Activated CD8-positive, alpha-beta memory T cell treated with anti-CD3 and anti-CD28 coated beads, Interleukin-2, amount 50 U/mL, for 4 hours (primary cell): ENCODE results near the gene RBCK1.
"Not testable (repeated sequence)": the region's sequence is repeated elsewhere in the genome, so short reads cannot be mapped to it uniquely, and the experiment has no call there.

Experiments used
- DNase-seq: peaks from one replicate; pipeline ENCODE4 v3.0.0-alpha.2; 2020

RBCK1 gene

GRCh38 chr20:376089-376488 is 32.0 kb upstream of the RBCK1 start:
- no peak for DNase-seq

- DNase-seq = no peak
These were observed 31.3 kb upstream of the RBCK1 start for GRCh38 chr20:376750-377149.

GRCh38 chr20:377578-377977 is 30.5 kb upstream of the RBCK1 start:
- not testable (repeated sequence) for DNase-seq

GRCh38 chr20:378961-379336 is 29.1 kb upstream of the RBCK1 start:
- no peak for DNase-seq

GRCh38 chr20:380763-381580 is 27.1 kb upstream of the RBCK1 start:
- DNase-seq = peak; percentile 62

GRCh38 chr20:381581-382290 is 26.4 kb upstream of the RBCK1 start:
- peak; percentile 69 for DNase-seq

- DNase-seq = no peak
These were observed 25.6 kb upstream of the RBCK1 start for GRCh38 chr20:382291-383115.

- no peak for DNase-seq
These were observed 24.2 kb upstream of the RBCK1 start for GRCh38 chr20:383889-384288.

GRCh38 chr20:384723-385122 is 23.4 kb upstream of the RBCK1 start:
- DNase-seq = no peak

GRCh38 chr20:385448-385847 is 22.7 kb upstream of the RBCK1 start:
- no peak for DNase-seq

GRCh38 chr20:386634-387033 is 21.5 kb upstream of the RBCK1 start:
- DNase-seq = not testable (repeated sequence)

- DNase-seq = no peak
These were observed 20.6 kb upstream of the RBCK1 start for GRCh38 chr20:387520-387919.

GRCh38 chr20:388034-388994 is 19.8 kb upstream of the RBCK1 start:
- no peak for DNase-seq

- DNase-seq = no peak
These were observed 18.9 kb upstream of the RBCK1 start for GRCh38 chr20:389220-389619.

- no peak for DNase-seq
These were observed 16.9 kb upstream of the RBCK1 start for GRCh38 chr20:391041-391711.

GRCh38 chr20:393296-393695 is 14.8 kb upstream of the RBCK1 start:
- DNase-seq = not testable (repeated sequence)

- DNase-seq = no peak
These were observed 11.9 kb upstream of the RBCK1 start for GRCh38 chr20:396252-396618.

- DNase-seq = no peak
These were observed 11.3 kb upstream of the RBCK1 start for GRCh38 chr20:396619-397431.

- DNase-seq = no peak
These were observed 10.5 kb upstream of the RBCK1 start for GRCh38 chr20:397432-398237.

- no peak for DNase-seq
These were observed 8.9 kb upstream of the RBCK1 start for GRCh38 chr20:399182-399707.
